HG02885 (cell line): ENCODE results near the gene KCNN3.

ENCODE experiments used
- ATAC-seq: cut with Tn5 transposase; IDR thresholded peaks from one replicate; pipeline ENCODE4 v1.9.1; 2021; ENCODE audit warnings: mild to moderate bottlenecking; ENCODE audit not compliant: unreplicated experiment, poor library complexity

The KCNN3 gene

DNA sequence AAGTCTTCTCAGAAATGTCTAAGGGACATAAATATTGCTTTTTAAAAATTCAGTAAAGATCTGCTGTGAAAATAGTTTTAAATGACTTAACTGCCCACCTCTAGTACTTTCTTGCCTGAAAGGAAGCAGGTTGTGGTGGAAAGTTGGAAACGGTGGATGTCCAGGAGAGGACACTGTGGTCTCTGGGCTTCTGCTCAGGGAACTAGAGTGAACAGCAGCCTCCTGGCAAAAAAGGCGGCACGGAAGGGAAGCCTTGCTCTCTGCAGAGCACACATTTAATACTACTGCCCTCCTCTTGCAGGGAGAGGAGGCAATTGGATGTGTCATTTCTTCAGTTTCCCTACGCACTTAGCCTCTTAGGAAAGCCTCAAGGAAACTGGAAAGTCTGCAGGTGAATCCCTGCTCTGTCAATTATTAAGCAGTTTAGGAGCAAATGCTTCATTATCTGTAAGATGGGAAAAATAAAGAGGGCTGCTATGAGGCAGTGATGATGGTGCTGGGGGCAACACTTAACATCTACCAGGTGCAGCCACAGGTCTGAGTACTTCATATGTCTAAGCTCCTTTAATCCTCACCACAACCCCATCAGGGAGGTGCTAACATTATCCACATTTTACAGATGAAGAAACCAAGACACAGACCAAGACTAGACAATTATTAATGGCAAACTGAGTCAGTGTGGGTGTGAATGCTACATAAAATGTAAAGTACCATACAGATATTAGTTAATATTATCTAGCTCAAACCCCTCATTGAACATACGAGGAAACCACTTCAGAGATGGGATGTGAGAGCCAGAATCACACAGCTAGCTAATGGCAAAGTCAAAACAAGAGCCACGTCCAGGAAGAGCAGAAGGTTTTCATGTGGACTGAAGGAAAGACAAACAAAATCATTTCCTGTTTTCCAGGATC is 153.2 kb downstream of the KCNN3 start:
- no peak for ATAC-seq

DNA sequence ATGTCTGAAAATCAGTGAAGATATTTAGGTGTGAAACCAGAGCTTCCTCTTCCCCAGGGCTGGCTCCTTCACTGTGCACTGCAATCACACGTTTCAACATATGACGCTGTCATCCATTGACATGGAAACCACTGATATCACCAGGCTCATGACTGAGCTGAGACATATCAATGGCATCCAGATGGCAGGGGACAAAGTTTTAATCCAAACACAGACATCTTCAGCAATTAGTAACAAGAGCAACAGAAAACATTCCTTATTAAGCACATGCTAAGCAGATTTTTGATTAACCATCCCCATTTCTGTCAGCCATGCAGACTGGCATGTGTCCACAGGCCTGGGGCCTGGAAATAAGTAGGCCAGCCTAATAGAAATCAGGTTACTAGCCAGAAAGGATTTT is 154.1 kb downstream of the KCNN3 start:
- no peak for ATAC-seq

DNA sequence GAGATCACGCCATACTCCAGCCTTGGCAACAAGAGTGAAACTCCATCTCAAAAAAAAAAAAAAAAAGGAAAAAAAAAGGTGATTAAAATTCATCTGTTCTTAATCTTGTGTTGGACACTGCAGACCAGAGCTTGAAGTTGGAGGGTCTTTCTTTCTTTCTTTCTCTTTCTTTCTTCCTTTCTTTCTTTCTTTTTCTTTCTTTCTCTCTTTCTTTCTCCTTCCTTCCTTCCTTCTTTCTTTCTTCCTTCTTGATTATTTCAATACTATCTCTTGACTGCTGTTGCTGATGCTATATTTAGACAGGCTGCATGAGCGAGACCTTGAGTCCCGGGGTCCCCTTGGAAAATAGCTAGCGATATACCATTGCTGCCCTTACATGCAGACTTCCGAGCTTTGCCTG is 154.7 kb downstream of the KCNN3 start:
- ATAC-seq = no peak

DNA sequence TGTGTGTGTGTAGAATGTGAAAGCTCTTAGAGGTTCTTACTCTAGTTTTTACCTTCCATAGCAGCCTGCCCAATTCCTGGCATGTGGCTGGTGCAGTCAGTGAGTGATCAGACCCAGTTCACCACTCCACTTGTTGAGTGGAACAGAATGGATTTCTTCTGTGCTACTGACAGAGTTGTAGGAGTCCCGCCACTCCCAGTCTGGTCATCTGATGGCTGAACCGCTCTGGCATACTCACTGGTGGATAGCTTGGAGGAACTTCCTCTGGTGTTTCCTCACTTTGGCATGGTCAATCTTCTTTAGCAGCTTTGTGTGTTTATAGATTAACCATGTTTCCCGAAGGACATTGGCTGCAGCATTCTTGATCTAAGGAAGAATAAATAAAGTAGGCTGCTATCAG is 155.4 kb downstream of the KCNN3 start:
- no peak for ATAC-seq

DNA sequence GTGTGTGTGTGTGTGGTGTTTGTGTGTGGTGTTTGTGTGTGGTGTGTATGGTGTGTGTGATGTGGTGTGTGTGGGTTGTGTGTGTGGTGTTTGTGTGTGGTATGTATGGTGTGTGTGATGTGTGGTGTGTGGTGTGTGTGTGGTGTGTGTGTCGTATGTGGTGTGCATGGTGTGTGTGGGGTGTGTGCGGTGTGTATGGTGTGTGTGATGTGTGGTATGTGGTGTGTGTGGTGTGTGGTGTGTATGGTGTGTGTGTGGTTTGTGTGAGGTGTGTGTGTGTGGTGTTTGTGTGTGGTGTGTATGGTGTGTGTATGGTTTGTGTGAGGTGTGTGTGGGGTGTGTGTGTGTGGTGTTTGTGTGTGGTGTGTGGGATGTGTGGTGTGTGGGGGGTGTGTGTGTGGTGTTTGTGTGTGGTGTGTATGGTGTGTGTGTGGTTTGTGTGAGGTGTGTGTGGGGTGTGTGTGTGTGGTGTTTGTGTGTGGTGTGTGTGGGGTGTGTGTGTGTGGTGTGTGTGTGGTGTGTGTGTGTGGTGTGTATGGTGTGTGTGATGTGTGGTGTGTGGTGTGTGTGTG is 155.9 kb downstream of the KCNN3 start:
- ATAC-seq = no peak

DNA sequence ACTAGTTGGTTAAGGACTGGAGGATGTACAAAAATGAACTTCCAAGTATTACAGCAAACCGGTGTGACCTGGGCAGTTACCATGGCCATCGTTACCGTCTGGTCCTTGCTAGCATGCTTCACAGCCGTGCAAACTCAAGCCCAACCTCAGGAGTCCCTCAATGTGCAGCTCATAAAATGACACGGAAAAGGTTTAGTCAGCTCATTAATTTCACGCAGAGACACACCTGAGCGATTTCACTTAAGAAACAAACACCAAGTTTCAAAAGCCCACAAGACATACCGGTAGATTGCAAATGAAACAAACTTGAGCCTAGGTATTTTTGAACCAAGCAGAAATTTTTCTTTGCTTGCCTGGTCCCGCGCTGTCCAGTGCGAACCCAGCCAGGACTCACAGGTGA is 157.1 kb downstream of the KCNN3 start:
- ATAC-seq = no peak

DNA sequence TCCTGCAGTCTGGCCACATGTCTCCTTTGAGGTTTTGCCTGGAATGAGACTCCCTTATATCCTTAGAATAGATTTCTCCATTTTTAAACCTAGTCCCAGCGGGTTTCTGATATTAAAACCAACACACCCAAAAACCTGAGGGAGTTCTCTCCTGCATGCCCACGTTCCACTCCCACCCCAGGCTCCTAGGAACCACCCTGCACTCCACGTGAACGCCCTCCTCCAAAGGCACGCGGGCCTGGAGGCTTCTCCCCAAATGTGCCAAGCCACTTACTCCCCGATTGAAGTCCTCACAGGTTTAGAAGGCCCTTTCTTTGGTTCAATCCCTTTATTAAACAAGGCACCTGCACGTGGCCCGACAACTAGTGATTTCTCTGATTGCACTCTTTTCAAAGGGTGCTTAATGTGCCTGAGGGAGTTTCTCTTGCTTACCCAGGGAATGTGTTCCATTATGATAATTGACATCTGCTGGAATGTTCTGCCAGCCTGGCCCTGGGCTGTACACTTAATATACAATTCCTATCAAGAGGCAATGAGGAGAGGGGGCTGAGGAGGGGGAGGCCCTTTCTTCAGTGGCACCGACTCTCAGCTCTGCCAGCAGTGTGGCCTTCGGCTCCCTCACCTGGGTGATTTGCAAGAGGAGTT is 157.8 kb downstream of the KCNN3 start:
- no peak for ATAC-seq

DNA sequence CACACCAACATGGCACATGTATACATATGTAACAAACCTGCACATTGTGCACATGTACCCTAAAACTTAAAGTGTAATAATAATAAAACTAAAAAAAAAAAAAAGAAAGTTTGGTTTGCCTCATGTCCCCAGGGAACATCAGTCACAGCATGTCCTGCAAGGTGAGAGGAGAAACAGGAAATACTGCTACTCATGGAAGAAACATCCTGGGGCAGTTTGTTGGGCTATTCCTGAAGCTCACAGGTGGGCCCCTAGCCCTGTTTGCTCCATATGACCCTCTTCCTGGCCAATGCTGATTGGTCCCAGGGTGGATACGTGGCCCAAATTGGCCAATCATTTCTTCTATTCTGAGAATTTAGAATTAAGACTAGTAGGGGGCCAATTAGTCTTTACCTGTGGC is 158.7 kb downstream of the KCNN3 start:
- no peak for ATAC-seq

DNA sequence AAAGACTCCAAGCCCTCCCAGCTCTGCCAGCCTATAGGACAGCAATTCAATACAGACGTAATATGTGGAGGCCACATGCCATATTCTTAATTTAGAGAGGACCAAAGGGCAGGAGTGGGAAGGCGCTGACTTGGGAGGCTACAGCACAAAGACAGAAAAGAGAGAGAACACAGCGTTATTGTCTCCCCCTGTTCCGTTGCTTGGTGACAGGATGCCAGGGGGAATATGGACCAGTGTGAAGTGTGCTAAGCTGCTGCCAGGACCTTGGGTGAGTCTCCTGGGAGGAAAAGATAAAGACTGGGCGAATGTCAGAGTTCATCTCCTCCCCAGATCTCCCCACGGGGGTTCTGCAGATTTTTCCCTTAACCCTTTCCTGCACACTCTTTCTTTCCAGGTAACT is 160.0 kb downstream of the KCNN3 start:
- ATAC-seq = no peak

DNA sequence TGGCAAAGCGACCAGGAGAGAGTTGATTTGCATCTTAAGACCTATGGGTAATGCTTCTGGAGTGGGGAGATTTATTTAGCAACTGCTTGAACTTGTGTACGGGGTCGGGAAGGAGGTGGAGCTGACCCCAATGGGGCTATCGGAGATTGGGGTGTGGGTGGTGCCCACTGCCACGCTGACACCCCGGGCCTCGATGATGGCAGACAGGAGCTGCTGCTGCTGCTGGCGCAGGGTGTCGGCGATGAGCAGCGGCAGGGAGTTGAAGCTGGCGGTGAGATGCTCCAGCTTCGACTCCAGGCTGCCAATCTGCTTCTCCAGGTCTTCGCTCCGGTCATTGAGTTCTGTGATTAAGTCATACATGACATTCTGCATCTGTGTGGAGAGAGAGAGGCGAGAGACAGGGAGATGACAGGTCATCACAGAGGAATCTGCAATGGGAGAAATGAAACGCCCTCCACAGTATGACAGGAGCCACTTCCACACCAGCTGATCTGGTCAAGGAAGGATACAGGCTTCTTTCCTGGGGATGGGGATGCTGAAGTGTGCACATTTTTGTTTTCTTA is 162.1 kb downstream of the KCNN3 start:
- ATAC-seq = no peak

DNA sequence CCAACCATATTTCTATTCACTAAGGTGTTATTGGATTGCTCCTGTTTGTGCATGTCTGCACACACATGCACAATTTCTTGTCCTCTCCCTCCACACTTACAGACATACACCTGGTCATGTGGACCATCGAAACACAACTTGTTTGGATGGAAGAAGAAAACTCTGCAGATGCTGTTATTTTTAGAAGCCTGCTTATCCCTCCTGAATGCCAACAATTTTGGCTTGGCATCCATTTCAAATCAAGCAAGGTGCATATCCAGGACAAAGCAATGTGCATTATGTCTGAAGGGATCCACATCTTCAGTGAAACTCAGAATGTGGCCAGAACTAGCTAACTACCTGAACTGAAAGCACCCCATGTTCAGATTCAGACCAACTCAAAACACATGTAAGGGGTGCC is 163.2 kb downstream of the KCNN3 start:
- no peak for ATAC-seq

DNA sequence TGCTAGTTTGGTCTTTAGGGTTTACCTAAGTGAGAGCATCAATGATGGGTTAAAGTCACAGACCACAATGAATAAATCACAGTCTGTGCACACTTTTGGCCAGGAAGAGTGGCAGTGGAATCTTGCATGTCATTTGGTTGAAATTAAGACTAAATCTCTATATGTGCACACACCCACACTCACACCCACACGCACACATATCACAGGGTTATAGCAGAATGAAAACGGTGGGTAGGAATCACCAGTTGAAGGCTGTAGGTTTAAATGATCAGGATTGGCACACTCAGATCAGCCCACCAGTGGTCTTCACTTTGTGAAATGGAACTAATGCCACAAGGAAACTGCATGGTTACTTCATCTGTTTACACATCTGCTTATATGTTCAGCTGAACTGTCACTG is 164.5 kb downstream of the KCNN3 start:
- ATAC-seq = no peak

DNA sequence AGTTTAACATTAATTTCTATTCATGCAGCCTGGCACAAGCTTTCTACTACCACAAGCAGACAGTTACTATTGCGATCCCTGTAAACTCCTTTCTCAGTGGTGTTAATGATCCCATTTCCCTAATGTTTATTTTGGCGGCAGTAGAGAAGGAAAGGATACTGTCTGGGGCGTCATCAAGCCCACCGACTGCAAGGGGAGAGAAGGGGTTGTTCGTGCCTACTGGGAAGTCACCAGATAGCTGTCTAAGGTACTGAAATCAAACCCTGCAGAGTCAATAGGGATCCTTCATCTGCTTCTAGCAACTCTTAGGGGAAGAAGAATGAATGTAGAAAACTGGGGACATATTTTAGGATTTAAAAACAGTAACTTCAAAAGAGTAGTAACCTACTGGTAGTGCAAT is 166.9 kb downstream of the KCNN3 start:
- ATAC-seq = no peak

DNA sequence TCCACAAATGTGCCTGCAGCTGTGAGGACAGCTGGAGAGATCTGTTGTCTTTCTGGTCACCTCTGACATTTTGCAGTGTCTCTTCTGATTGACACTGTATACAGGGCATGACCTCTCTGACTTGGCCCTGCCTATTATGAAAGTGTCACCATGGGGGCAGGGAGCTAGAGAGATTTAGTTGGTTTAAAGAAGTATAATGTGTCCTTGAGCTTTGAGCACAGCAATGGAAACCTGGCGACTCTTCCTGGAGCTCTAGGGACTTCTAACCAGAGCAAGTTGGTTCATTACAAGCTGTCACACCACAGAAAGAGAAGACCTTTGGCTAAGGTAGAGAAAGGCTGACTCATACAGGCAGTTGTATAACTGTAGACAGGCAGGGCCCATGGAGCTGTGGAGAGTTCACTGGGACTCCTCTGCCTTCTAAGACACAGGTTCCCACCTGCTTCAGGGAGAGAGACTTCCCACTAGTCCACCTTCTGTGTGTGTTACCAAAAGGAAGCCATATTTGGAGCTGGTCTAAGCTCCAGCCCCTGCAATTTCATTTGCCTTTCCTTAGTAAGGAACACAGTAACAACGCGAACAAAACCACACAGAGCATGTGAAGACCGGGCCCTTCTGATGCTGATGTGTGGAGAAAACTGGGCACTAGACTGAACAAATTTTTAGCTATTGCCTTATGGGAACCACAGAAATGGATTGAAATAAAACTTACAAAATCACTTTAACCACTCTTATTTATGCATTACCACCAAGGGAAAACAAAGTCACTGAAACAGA is 171.6 kb downstream of the KCNN3 start:
- no peak for ATAC-seq

DNA sequence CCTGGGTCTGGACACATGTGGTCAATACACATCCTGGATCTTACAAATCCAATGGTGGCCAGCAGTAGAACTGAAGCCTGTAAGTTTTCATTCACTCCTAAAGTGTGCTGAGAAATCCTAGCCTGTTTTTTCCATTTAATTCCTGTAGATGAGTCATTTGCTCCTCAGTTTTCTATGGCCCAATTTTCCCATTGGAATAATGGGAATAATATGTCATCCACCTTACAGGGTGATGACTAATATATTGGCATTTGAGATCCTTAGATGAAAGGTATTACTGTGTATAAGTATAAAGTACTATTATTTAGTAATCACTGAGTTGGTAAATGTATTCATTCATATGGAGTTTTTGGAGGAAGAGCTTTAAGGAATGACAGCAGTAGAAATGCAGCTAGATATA is 172.4 kb downstream of the KCNN3 start:
- no peak for ATAC-seq

DNA sequence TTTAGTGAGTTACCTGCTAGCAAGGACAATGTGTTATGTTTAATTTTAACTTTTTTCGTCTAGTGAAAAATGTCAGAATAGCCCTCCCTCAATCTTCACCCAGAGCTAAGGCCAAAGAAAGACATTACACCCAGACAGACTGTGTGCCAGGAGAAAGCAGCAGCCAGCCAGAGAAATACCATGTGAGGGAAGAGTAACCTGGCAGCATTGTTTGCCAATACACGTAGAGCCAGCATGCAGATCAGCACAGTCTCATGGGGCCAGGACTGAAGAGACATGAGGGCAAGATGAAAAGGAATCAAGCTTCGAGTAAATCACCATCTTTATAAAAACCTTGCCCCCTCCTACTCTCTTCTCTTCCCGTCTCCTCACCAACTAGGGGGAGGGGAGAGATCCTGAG is 173.6 kb downstream of the KCNN3 start:
- no peak for ATAC-seq

DNA sequence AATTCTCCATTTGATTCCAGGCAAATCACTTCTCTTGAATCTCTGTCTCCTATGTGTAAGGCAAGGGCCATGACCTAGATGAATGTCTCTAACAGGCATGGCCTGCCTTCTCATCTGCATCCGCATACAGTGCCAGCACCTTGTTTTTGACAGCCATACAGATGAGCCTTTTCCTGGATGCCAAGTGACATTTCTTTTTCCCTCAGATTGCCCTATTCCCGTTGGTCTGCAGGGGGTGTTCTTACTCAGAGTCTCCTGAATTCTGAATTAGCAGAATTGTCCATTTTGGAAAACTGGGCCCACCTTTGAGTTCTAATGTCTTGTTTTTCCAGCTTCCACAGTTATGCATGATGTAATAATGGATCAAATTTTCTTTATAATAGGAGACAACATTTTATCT is 174.1 kb downstream of the KCNN3 start:
- ATAC-seq = no peak

DNA sequence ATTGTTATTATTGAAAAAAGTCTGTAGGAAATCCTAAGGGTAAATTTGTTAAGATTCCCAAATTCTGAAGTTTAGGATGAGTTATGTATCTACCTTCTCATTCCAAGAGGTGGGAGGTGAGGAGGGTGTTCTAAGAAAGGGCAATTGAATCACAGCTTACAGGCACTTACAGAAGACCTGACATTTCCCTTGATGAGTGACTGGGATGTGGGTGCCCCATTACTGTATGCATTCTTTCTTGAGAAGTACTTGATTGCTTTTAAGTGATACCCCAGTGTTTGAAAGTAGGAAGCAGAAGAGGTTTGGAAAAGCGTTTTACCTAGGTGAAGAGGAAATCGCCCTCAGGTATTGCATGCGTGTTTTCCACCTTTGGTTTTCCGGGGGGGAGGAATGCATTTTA is 175.1 kb downstream of the KCNN3 start:
- no peak for ATAC-seq

DNA sequence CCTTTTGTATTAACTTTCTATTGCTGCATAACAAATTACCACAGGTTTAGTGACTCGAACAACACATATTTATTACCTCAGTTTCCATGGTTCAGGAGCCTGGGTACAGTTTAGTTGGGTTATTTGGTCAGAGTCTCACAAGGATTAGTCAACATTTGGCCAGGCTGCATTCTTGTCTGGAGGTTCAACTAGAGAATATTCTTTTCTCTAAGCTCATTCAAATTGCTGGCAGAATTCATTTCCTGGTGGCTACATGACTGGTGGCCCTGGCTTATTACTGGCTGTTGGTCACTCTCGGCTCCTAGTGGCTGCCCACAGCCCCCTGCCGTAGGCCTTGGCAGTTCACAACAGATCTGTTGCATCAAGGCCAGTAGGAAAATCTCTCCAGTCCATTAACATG is 181.0 kb downstream of the KCNN3 start:
- ATAC-seq = no peak

DNA sequence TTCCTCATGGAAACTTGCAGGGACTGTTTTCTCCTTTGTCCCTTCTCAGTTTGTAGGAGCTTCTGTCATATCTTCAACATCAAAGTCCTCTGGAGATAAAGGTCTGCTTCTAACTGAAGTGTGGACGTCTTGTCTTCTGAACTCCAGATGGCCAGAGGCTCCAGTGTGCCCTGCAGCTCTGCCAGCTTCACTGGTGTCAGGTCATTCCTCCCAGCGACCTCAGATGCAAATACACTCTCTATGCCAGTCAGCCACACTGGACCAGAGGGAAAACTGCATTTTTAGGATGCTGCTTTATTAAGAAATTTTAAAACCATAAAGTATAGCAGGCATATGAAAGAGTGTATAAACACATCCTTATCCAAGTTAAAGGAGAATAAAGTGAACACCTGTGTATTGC is 183.6 kb downstream of the KCNN3 start:
- no peak for ATAC-seq

DNA sequence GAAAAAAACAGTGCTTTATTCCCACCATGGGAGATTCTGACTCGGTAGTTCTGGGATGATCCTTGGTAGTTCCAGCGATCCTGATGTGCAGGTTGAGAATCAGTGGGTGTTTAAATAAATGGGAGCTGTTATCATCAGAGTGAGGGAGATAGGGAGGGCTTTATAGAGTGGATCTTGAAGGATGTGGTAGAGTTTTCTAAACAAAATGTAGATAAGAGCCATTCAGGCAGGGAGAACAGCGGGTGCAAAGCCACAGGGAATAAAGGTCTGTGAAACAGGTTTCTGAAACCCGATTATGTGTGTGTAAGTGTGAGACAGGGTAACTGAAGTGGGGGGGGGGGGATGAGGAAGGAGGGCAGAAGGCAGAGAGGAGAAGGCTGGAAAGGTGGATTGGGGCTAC is 186.3 kb downstream of the KCNN3 start:
- no peak for ATAC-seq
